ENCODE results near the gene APOB. TPM values are rescaled to one million over a fixed set of nuclear protein-coding genes. Genes with fewer than 3 reads are reported as not detected.

APOB gene
- polyA plus RNA-seq, 3 donors = 0.90 to 2.2 (median 1.5) TPM

DNA sequence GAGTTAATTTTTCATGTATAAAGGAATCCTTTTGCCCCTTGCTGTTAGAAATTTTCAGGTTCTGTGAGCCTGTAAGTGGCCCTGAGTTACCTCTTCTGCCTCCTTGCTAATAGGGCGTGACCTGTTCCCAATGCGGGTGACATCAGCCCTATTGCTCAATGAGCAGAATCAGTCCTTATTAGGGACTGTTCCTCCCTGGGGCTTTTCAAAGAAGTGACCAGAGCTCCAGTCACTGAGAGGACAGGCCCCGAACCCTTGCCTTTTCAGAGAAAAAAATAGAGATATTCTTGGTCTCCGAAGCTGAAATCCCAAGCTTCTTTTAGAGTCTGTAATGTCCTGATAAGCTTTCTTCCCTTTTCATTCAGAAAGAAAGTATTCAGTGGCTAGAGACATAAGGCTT, 8.2 kb upstream of the APOB start:
- DNase-seq (ENCODE audit: low read depth in 3 of 3, low spot score in 2 of 3) = no peak

DNA sequence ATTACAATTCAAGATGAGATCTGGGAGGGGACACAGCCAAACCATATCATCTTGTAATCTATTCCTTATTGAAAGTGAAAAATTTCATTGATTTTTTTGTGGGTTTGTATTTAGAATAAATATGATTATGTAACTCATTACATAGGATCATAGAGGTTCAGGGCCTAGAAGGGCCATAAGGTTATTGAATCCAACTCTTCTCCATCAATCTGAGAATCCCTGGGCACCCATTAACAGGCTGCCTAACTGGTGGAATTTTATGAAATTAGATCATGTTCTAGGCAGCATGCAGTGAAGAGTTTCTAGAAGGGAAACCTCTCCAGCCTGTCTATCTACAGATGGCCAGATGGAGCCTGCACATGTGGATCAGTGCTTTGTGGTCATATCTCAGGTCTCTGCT, 6.3 kb upstream of the APOB start:
- no peak for DNase-seq (ENCODE audit: low read depth in 3 of 3, low spot score in 2 of 3)

DNA sequence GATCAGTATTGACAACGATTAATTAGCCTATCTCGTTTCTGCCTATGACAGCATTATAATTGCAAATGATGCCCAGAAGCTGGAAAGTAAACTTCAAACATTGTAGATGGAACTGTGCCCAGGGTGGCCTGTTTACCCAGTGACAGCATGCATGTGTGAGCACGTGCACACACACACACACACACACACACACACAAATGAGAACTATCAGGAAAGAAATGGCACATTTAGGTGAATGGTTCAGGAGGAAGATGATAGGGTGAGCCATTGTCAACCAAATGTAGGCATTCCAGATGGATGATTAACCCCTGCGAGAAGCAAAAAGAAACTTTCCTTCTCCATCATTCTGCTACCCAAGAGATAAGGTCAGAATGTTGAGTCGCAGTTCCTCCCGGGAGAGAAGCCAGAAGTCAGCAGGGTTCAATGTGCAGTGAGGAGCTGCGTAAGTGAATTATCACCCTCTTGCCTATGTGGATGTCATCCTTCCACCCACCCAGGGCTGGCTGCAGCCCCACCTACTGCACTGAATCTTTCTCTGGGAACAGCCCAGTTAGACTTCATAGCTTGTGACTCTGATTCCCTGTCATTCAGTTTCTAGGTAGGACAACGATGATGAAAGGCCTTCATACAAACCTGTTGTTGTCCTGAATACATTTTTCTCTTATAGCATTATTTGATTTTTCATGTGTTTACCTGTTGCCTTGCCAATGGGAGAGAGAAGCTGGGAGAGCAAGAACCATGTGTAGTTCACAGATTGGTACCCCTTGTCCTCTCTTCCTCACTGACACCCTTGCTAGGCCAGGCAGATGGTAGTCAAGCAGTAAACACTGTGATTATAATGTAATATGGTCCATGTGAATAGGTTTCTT, 3.5 kb upstream of the APOB start:
- no peak for DNase-seq (ENCODE audit: low read depth in 3 of 3, low spot score in 2 of 3)

DNA sequence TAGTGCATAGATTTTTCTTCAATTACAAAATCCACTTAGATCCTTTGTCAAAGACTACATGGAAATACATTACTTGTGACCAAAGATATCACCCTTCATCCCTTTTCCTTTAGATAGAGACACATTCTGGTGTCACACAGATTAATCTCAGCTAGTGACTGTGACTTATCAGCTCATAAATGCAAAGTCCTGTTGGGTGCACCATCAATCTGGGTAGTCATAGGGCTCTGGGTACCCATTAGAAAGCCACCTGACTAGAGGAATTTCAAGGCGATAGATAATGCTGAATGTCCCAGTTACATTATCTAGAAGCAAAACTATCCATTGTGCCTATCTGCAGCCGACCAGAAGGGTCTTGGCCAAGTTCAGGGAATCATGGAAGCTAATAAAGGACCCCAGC, 2.6 kb upstream of the APOB start:
- DNase-seq (ENCODE audit: low read depth in 3 of 3, low spot score in 2 of 3) = no peak

DNA sequence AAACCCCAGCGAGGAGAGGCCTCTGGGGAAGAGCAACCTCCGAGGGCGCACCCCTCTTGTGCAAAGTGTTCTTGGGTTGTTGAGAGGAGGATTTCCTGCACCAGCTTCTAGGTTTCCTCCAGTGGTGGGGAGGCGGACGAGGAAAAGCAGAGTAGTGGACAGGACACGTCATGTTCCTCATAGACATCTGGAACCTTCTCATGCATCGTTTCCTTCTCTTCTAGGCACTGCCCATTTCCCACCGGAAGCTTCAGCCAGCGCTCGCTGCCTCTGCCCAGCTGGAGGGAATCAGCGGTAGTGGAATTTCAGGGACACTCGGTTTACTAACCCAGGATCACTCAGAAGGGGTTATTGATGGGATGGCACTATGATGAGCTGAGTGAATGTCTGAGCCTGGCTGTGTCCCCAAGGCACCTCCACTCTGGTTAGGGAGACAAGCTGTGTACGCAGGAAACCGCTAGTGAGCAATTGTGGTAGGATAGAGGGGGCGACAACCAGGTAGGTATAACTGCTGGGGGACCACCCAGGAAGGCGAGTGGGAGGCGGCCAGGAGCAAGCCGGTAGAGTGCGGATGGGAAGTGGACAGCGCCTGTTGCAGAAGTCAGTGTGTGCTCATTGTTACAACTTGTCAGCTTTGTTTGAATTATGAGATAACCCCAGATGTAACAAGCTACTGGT, 960 bp upstream of the APOB start:
- no peak for DNase-seq (ENCODE audit: low read depth in 3 of 3, low spot score in 2 of 3)

DNA sequence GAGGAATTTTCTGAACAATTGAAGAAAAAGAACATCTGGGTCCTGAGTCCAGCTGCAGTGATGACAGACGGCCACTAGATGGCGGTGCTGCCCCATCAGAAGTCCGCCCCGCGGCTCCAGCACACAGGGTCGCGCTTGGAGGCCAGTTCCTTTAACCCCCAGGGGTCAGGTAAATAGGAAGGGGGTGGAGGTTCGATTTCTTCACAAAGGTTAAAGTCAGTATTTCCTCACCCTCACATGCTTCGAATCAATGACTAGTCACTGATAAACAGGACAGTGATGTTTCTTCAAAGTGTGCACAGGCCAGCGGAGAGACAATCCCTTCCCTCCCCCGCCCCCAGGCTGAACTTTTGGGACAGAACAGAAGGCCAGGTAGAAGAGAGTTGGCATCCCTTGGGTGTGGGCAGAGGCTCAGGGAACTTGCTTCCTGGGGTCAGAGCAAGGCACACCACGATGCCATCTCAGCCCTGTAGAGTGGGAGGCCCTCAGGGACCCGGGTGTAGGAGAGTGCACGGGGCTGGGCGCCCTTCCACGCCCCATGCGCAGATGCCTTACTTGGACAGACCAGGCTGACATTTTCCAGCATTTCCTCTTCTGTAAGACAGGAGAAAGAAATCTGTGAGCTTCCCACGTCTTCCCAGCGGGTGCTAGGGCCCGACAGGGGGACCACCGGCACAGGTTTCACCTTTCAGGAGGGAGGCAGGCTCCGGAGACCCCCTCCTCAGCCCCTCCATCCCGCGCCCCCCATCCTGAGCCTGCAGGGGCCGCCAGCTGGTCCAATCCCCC, 722 bp downstream of the APOB start:
- DNase-seq (ENCODE audit: low read depth in 3 of 3, low spot score in 2 of 3) = peak; percentile 44 to 69 (median 53)

DNA sequence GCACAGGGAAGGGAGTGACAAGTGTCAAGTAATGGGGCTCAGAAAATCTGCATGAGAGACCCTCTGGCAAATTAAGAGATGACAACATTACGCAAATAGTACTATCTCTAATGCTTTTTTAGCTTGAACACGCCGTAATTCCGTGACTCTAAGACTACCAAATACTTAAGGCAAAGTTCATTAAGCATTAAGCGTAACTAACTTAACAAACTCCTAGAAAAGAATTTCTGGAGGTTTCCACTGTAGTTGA, 1.2 kb downstream of the APOB start:
- no peak for DNase-seq (ENCODE audit: low read depth in 3 of 3, low spot score in 2 of 3)

DNA sequence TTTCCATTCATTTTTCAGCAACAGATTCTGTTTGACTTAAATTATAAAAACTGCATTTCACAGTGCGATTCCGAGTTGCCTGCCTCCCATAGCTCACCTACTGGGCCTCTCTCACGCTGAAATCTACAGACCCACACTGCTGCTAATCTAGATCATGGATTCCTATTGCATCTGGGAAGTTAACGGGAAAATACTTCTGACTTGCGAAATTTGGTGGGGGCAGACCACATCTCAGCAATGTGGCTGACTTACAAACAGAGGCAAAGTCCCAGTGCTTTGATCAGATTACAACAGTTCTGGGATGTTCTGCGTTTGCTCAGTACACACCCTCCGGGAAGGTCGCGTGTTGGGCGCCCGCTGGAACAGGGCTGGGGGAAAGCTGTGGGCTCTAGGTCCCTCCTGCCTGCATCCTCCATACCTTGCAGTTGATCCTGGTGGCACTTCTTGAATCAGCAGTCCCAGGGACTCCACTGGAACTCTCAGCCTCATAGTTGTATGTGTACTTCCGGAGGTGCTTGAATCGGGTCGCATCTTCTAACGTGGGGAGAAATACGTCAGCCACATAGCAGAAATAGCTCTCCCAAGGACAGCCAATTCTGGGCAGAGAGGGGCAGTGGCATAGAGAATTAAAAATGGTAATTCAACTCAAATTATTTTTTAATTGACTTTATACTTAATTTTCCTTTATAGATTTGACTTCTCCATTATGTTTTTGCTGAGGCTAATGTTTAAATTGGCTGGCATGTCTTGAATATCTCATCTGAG, 1.7 kb downstream of the APOB start:
- no peak for DNase-seq (ENCODE audit: low read depth in 3 of 3, low spot score in 2 of 3)

DNA sequence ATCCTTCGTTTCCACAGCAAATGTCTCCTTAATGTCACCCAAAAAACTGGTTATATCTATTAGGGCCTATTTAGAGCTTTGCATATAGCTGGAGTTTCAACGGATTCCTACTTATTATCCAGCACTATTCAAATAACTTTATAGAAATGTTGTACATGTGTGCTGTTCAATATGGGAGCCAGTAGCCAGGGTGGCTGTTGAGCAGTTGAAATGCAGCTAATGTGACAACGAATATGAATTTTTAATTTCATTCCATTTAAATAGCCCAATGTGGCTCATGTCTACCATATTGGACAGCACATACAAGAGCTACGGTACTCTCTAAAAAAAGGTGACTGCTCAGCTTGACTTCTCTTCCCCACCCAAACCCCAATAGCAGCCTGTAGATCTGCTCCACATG, 2.4 kb downstream of the APOB start:
- no peak for DNase-seq (ENCODE audit: low read depth in 3 of 3, low spot score in 2 of 3)

DNA sequence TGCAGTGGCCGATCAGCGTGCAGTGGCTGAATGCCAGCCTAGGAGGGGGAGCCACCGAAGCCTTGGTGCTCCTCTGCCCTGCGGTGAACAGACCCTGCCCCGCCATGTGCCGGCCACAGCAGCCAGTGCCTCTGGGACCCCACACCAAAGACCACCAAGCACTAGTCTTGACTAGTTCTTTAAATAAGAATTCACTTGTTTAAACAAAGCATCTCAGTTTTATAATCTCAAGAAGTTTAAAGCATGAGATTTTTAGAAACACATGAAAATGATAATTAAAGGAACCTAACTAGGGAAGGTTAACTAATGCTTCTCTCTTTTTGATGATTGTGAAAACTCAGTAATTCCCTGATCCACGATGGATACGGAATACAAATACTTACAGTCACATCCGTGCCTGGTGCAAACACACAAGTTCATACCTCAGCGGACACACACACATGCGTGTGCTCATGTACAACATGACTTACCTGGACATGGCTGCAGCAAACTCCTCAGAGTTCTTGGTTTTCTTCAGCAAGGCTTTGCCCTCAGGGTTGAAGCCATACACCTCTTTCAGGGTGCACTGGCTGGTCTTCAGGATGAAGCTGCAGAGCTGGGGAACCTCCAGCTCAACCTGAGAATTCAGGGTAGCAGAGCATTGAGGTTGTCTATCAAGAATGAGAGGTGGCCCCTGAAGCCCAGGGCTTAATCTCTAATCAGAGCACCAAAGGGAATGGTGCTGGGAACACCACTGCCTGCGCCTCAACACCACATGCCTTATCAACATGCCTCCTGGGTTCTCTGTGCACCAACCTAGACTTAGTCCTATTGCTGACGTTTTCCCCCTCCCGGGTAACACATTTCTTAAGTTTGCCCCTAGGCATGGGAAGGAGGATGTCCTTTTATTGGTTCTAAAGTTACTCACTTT, 3.1 kb downstream of the APOB start:
- no peak for DNase-seq (ENCODE audit: low read depth in 3 of 3, low spot score in 2 of 3)

DNA sequence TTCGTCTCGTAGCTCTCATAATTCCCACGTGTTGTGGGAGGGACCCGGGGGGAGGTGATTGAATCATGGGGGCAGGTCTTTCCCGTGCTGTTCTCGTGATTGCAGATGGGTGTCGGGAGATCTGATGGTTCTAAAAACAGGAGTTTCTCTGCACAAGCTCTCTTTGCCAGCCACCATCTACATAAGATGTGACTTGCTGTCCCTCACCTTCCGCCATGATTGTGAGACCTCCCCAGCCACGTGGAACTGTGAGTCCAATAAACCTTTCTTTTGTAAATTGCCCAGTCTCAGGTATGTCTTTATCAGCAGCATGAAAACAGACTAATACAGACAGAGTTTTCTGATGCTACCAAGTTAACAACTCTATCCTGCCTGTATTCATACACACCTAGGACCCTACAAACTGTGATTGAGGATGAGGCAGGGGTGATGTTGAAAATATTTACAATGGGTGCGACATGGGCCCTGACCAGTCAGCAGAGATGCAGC, 3.9 kb downstream of the APOB start:
- DNase-seq (ENCODE audit: low read depth in 3 of 3, low spot score in 2 of 3) = no peak

DNA sequence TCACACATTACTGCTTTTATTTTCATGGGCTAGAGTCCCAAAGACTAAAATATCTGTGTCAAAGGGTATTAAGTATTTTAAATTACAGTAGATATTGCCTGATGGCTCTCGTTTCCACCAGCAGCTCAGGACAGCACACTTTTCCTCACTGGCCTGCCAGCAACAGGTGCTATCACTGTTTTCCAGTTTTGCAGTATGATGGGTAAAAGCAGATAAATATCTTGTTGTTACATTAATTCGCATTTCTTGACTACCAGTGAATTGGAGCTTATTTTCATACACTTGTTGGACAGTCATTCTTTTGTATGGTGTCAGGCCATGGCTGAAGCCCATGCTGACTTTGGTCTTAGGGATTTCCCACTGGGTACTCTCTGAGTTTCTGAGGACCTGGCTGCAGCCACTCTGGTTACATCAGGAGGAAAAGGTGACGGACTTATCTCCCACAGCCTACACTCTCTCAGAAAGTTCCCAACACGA, 4.8 kb downstream of the APOB start:
- DNase-seq (ENCODE audit: low read depth in 3 of 3, low spot score in 2 of 3) = no peak

DNA sequence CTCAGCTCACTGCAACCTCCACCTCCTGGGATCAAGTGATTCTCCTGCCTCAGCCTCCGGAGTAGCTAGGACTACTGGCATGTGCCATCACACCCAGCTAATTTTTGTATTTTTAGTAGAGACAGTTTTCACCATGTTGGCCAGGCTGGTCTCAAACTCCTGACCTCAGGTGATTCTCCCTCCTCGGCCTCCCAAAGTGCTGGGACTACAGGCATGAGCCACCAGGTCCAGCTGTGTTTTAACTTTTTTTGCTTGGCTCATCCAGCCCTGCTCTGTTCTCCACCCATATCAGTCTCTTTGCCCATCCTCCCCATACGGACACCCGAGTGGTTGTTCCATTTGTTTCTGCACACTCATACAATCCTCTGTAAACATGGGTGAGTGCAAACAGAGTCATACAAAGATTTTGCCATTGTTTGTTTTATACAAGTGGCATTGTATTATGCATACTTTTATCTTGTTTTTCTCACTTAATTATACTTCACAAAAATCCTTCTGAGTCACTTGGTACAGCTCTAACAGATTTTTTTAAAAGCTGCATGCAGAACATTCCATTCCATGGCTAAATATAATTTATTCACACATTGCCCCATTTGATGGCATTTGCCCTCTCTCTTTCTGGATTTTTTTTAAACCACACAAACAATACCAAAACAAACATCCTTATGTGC, 5.3 kb downstream of the APOB start:
- DNase-seq (ENCODE audit: low read depth in 3 of 3, low spot score in 2 of 3) = no peak

DNA sequence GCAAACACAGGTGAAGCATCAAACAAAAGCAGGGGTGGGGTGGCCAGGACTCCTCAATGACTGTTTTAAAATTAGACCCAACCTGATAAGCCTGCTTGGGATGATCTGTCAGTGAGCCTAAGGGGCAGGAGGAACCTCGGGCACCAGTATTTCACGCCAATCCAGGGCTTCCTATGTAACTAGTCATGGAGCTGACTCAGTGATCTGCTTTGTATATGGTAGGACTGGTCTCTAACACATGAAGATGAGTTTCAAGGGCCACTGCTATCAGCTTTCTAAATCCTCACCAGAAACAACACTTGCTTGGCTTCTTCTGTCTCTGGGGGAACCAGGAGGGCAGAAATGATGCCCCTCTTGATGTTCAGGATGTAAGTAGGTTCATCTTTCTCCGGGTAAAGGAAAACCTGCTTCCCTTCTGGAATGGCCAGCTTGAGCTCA, 6.2 kb downstream of the APOB start:
- no peak for DNase-seq (ENCODE audit: low read depth in 3 of 3, low spot score in 2 of 3)

DNA sequence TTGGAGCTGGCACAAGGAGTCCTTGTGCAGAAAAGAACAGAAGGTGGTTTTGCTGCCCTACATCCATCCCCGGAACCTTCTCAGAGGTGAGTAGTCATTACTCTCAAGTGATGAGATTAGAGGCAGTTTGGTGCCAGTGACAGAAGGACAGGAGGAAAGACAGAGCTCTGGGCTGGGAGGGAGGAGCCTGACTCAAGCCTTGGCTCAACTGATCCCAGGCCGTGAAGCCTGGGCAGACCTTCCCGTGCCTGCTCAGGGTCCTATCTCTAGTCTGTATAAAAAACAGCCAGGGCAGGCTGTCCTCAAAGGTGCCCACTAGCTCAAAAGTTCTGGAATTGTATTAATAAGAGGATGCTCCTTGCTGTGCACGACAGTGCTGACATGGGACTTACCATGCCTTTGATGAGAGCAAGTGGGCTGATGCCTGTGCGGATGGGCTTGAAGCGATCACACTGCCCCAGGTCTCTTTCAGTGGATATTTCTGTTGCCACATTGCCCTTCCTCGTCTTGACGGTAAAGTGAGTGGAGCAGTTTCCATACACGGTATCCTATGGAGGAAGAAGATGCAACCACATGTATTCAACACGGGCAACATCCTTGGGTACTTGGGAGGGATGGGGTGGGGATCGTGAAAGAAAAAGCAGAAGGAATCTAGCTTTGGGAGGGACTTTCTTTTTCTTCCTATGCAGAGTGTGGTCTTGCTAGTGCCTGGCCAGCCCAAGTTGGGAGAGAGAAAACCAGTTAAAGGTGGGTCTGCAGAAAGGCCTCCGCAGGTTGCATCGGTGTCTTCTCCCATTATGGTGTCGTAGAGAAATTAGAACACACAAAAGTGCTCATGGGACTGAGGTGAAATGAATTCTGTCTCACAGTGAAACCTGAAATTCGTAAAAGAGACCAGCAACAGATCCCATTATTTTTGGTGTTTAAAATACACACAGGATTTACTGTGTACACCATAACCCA, 6.9 kb downstream of the APOB start:
- DNase-seq (ENCODE audit: low read depth in 3 of 3, low spot score in 2 of 3) = no peak

DNA sequence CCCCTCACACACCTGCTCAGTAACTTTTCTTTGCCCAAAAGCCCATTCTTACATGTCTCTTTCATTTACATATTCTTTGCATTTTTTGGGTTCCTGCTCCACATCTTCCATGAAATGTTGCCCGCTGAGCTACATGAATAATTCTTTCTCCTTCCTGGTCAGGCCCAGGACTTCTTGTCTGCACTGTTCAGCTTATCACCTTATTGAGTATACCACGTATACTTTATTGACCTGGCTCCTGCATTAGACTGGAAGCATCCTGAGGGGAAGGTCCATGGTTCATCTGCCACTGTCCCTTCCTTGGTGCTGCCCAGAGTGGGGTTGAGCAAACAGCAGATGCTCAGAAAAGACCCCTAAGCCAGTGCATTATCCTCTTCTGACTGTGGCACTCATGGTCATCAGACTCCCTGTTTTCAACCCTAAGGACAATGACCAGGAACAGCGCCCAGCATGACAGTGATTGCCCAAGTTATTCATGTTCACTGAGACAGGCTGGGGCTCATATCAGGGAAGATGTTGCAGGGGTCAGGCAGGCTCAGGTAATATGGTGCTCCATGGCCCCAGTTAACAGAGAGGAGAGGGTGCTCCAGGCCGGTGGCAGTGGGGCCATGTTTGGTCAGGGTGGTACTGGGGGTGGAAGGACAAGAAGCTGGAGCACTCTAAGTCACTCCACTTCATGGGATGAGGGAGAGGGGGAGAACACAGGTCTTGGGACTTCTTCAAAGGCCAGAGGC, 7.7 kb downstream of the APOB start:
- DNase-seq (ENCODE audit: low read depth in 3 of 3, low spot score in 2 of 3) = no peak

DNA sequence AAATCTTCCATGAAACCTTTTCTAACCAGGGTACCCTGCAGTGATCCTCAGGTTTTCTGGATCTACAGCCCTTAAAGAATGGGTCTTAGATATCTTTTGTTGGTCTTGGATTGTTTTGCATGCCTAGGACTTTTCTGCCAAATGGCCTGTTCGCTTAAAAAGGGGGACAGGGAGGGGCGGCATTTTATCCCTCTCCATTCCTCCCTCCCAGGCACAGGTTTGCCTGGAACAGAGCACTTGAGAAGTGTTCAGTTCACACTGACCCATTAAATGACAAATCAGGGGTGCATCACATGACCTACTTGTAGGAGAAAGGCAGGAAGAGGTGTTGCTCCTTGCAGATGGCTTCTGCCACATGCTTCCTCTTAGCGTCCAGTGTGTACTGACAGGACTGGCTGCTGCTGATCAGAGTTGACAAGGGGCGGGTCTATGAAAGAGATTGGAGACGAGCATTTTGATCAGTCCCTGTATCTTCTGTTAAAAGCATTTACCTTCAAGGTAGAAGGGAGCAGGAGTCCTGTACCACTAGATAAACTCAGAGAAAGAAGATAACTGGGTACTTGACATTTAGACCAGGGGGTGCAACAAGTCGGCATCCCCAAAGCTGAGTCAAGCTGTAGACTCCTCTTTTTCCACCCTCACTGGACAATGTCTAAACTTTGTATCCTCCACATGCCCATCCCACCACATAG, 8.4 kb downstream of the APOB start:
- DNase-seq (ENCODE audit: low read depth in 3 of 3, low spot score in 2 of 3) = no peak

All from right renal cortex interstitium (tissue), 3 donors.